NCI-H2196 treated with DMSO at 0.1 percent for 48 hours (cell line): ENCODE measurements around the gene DPEP2.
"Not testable (repeated sequence)": the region's sequence is repeated elsewhere in the genome, so short reads cannot be mapped to it uniquely, and the experiment has no call there.

Experiments used
- DNase-seq: peaks from one replicate; lab custom pipeline; 2025; ENCODE audit not compliant: unreplicated experiment; lab: John Stamatoyannopoulos, UW

DPEP2 gene

DNA sequence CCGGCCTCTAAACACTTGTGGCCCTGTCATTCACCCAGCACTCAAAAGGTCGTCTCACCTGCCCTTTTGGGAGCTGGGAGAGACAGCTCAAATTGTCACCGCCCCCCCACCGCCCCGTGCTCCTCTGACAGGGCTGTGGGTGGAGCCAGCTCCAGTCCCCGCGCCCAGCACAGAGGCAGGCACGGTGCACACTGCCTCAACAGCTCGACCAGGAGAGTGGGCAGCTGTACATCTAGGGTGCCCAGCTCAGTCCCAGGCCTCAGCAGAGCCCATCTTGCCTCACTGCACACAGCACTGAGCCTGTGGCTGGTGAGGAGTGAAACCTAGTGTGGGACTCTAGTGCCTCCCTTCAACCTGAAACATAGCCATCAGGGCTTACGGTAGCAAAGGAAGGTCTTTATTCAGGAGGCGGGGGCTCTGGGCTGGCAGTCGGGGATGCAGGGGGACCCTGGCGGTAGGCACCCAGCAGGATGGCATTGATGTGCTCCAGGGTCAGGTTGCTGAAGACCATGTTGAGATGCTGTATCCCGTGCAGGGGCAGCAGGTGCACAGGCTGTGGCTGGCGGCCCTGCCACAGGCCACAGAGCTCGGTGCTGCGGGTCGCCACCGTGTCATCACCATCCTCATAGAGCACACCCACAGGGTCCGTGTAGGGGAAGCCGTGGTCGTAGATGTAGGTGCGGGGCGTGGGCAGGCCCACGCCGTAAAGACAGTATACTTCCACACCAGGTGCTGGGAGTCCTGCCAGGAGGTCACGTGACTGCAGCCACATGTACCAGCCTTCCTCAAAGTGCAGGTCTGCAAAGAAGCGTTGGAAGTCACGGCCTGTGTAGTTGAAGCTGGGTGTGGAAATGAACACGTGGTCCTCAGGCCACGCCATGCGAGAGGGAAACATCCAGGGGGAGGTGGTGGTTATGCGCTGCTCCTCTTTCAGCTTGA is 59.5 kb downstream of the DPEP2 start:
- DNase-seq, result no peak

- DNase-seq, result not testable (repeated sequence)
Observed at GRCh38 chr16:67937713-67938112, 61.6 kb downstream of the DPEP2 start.
